T-helper 2 cell treated with Interferon-gamma antibody and Interleukin-4, amounts not matched to agents 5 μg/mL and 100 μg/mL, for 36 hours (primary cell): ENCODE measurements around the gene SPRTN.
A peak's percentile ranks its signal among the peaks of the same experiment; 100 is the strongest.

Experiments
- DNase-seq: peaks from one replicate; pipeline ENCODE4 v3.0.0; 2021; ENCODE audit warnings: low spot score
- H3K27ac Mint-ChIP-seq: one replicate; pipeline ENCODE4 v1.8.0; 2021; ENCODE audit warnings: mild to moderate bottlenecking, mixed read lengths
- H3K27me3 Mint-ChIP-seq: one replicate; pipeline ENCODE4 v1.8.0; 2021; ENCODE audit warnings: low read depth, mixed read lengths
- H3K36me3 Mint-ChIP-seq: one replicate; pipeline ENCODE4 v1.8.0; 2021; ENCODE audit warnings: low read depth, mixed read lengths
- H3K4me1 Mint-ChIP-seq: one replicate; pipeline ENCODE4 v1.8.0; 2021; ENCODE audit warnings: low read depth, mixed read lengths
- H3K4me3 Mint-ChIP-seq: one replicate; pipeline ENCODE4 v1.8.0; 2022; ENCODE audit warnings: mild to moderate bottlenecking, moderate library complexity, mixed read lengths
- H3K9me3 Mint-ChIP-seq: one replicate; pipeline ENCODE4 v1.8.0; 2021; ENCODE audit warnings: mixed read lengths

The SPRTN gene

DNA sequence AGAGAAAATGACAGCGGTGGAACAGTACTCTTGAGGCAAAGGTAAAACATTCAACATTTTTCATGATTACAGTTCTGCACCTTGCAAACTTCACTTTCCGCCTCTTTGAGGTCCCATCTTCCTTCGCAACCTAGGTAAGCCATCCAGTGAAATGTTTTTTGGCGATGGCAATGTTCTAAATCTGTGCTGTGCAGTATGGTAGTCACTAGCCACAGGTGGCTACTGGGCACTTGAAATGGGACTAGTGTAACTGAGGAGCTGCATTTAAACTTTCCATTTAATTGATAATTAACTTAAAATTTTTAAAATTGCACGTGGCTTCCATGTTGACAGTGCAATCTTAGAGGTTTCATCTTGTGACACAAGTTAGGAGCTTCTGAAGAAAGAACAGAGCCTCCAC is 13.4 kb upstream of the SPRTN start:
- Mint-ChIP-seq H3K9me3 (no peaks in the 10 kb centered on the region), H3K27ac (no peak overlapping the region), H3K27me3 (peaks cover 4% of the 10 kb centered on the region)

GRCh38 chr1:231326248-231326647 is 11.8 kb upstream of the SPRTN start:
- Mint-ChIP-seq H3K4me1 (peaks cover 3% of the 10 kb centered on the region), H3K4me3 (no peak overlapping the region), H3K27me3 (peaks cover 4% of the 10 kb centered on the region), H3K9me3 (no peaks in the 10 kb centered on the region), H3K36me3 (peaks cover under 1% of the 10 kb centered on the region), H3K27ac (no peak overlapping the region)
- no peak for DNase-seq

More for the DNA sequence above, 13.4 kb upstream of the SPRTN start:
- Mint-ChIP-seq H3K4me3 (no peak overlapping the region), H3K4me1 (peaks cover 3% of the 10 kb centered on the region), H3K36me3 (no peaks in the 10 kb centered on the region)
- no peak for DNase-seq

GRCh38 chr1:231327617-231328016 is 10.5 kb upstream of the SPRTN start:
- Mint-ChIP-seq H3K4me1 (peaks cover 4% of the 10 kb centered on the region), H3K4me3 (no peak overlapping the region), H3K27me3 (peaks cover 4% of the 10 kb centered on the region), H3K9me3 (no peaks in the 10 kb centered on the region), H3K36me3 (peaks cover 8% of the 10 kb centered on the region), H3K27ac (no peak overlapping the region)
- no peak for DNase-seq

DNA sequence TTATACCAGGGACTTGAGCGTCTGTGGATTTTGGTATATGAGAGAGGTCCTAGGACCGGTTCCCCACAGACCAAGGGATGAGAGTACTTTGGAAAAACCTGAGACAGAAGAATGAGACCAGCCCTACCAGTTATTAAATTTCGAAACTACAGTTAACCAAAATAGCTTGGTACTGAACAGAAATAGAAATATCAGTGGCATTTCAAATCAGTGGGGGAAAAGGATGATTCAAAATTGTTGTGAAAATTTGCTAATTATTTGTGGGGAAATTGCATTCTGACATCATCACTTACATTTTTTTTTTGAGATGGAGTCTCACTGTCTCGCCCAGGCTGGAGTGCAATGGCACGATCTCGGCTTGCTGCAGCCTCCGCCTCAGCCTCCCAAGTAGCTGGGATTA is 8.6 kb upstream of the SPRTN start:
- Mint-ChIP-seq H3K4me1 (peaks cover 17% of the 10 kb centered on the region), H3K36me3 (peaks cover 18% of the 10 kb centered on the region), H3K27me3 (peaks cover 4% of the 10 kb centered on the region), H3K9me3 (no peaks in the 10 kb centered on the region), H3K4me3 (no peak overlapping the region), H3K27ac (no peak overlapping the region)
- no peak for DNase-seq

GRCh38 chr1:231332761-231333160 is 5.3 kb upstream of the SPRTN start:
- no peak overlapping the region for H3K27ac Mint-ChIP-seq
- H3K9me3 Mint-ChIP-seq, result no peaks in the 10 kb centered on the region
- H3K4me3 Mint-ChIP-seq, result no peak overlapping the region
- no peak for DNase-seq
- H3K4me1 Mint-ChIP-seq, result peaks cover 32% of the 10 kb centered on the region
- H3K27me3 Mint-ChIP-seq, result peaks cover 2% of the 10 kb centered on the region
- peaks cover 34% of the 10 kb centered on the region for H3K36me3 Mint-ChIP-seq

DNA sequence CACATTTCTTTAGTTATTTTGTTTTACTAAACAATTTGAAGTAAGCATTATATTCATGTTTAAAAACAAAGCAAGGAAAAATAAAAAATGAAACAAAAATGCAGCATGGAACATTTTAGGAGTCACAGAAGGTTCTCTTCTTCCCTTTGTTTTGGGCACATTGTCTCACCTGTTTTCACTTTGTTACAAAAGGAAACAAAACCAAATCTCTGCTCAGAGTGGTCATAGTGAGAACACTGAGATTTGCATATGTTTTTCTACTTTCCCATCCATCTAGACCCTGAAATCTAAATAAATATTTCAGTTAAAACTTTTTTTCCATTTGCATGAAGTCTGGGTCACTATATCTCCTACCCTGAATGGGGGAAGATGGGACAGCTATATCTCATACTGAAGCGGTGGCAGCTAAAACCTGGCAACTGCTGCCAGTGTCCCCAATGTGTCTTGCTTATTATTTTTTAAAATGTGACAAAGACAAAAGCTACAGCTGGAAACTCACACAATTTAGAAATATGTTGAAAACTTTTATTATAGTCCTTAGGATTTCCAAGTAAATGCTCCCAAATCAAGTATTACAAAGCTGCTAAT is 3.9 kb upstream of the SPRTN start:
- H3K4me3 Mint-ChIP-seq, result peak overlapping the region; percentile 66
- H3K4me1 Mint-ChIP-seq, result peaks cover 33% of the 10 kb centered on the region
- peaks cover 37% of the 10 kb centered on the region for H3K36me3 Mint-ChIP-seq
- no peaks in the 10 kb centered on the region for H3K9me3 Mint-ChIP-seq
- H3K27ac Mint-ChIP-seq, result no peak overlapping the region
- H3K27me3 Mint-ChIP-seq, result peaks cover 3% of the 10 kb centered on the region
- no peak for DNase-seq

DNA sequence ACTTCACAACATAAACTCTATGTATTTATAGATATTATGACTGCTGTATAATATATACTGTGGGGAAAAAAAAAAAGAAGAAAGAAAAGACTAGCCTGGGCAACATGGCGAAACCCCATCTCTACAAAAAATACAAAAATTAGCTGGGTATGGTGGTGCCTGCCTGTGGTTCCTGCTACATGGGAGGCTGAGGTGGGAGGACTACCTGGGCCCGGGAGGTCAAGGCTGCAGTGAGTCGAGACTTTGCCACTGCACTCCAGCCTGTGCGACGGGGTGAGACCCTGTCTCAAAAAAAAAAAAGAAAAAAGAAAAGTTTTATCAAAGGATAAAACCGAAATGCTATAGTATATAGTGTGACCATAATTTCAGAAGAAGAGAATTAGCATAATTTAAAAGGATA is 3.1 kb upstream of the SPRTN start:
- no peak overlapping the region for H3K27ac Mint-ChIP-seq
- H3K4me3 Mint-ChIP-seq, result peak overlapping the region; percentile 66
- DNase-seq, result no peak
- H3K9me3 Mint-ChIP-seq, result no peaks in the 10 kb centered on the region
- peaks cover 3% of the 10 kb centered on the region for H3K27me3 Mint-ChIP-seq
- peaks cover 38% of the 10 kb centered on the region for H3K4me1 Mint-ChIP-seq
- peaks cover 39% of the 10 kb centered on the region for H3K36me3 Mint-ChIP-seq

GRCh38 chr1:231335663-231336602 is 2.2 kb upstream of the SPRTN start:
- peak overlapping the region; percentile 50 for H3K27ac Mint-ChIP-seq
- H3K4me3 Mint-ChIP-seq, result peak overlapping the region; percentile 100
- H3K36me3 Mint-ChIP-seq, result peaks cover 45% of the 10 kb centered on the region
- no peak for DNase-seq
- H3K27me3 Mint-ChIP-seq, result peaks cover 3% of the 10 kb centered on the region
- H3K9me3 Mint-ChIP-seq, result no peaks in the 10 kb centered on the region
- H3K4me1 Mint-ChIP-seq, result peaks cover 45% of the 10 kb centered on the region

- peaks cover 3% of the 10 kb centered on the region for H3K27me3 Mint-ChIP-seq
- H3K4me3 Mint-ChIP-seq, result peak overlapping the region; percentile 100
- peaks cover 46% of the 10 kb centered on the region for H3K4me1 Mint-ChIP-seq
- peak overlapping the region; percentile 99 for H3K27ac Mint-ChIP-seq
- H3K9me3 Mint-ChIP-seq, result no peaks in the 10 kb centered on the region
- DNase-seq, result no peak
- H3K36me3 Mint-ChIP-seq, result peaks cover 45% of the 10 kb centered on the region
Measured at GRCh38 chr1:231337043-231337471, 1.0 kb upstream of the SPRTN start.

GRCh38 chr1:231337472-231338269 is 422 bp upstream of the SPRTN start, which contains the start of gene EXOC8:
Gene EXOC8 (minus strand): TSS chr1:231337852. CDS start chr1:231337745, 107 bp downstream.
- Mint-ChIP-seq H3K27ac (peak within 1 kb of the TSS; percentile 99), H3K36me3 (peaks cover 43% of the 10 kb centered on the region), H3K4me1 (peaks cover 44% of the 10 kb centered on the region), H3K27me3 (peaks cover 3% of the 10 kb centered on the region), H3K9me3 (no peaks in the 10 kb centered on the region), H3K4me3 (peak within 1 kb of the TSS; percentile 100)
- peak; percentile 97 for DNase-seq

DNA sequence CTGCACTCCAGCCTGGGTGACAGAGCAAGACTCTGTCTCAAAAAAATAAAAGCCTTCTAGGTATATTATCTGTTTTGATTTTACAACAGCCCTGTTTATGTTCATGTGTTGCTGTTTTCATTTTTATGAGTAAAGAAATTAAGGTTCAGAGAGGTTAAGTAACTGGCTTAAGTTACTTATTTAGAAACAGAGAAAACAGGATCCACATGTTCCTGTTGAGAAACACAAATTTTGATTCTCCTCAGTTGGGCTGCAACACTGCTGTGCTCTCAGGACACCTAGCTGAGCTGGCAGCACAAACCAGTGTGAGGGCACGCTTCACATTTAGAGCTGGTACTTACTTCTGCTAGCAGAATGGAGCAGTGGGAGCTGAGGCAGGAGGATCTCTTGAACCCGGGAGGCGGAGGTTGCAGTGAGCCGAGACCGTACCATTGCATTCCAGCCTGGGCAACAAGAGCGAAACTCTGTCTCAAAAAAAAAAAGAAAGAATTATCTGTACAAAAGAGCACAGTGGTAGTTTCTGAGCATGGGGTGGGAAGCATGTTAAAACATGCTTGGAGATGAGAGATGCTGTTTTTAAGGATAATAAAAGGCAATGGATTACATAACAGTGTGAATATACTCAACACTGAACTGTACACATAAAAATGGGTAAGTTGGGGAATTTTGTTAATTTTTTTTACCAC is 2.4 kb downstream of the SPRTN start:
- Mint-ChIP-seq H3K36me3 (peaks cover 39% of the 10 kb centered on the region), H3K4me1 (peaks cover 34% of the 10 kb centered on the region), H3K27ac (no peak overlapping the region), H3K27me3 (peaks cover 3% of the 10 kb centered on the region), H3K4me3 (no peak overlapping the region), H3K9me3 (no peaks in the 10 kb centered on the region)
- DNase-seq, result no peak

- H3K4me3 Mint-ChIP-seq, result no peak overlapping the region
- no peaks in the 10 kb centered on the region for H3K27me3 Mint-ChIP-seq
- H3K9me3 Mint-ChIP-seq, result no peaks in the 10 kb centered on the region
- peaks cover 31% of the 10 kb centered on the region for H3K36me3 Mint-ChIP-seq
- H3K27ac Mint-ChIP-seq, result no peak overlapping the region
- DNase-seq, result no peak
- peaks cover 3% of the 10 kb centered on the region for H3K4me1 Mint-ChIP-seq
Measured at GRCh38 chr1:231347961-231348360, 9.9 kb downstream of the SPRTN start.

DNA sequence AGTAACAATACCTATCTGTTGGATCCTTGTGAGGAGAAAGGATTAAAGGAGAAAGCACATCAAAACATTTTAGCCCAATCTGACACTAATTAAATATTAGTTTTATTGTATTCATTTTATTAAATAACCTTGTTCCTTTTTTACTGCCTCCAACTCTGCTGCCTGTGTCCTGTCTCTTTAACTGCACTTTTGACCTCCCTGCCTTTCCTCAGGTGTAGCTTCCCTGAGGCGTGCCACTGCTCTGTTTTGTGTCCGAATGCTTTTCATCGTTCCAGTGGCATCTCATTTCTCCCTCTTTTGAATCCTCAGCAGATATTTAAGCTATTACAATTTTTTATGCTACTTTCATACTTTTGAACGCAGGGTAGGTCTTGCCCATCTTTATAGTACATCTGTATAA is 10.3 kb downstream of the SPRTN start:
- Mint-ChIP-seq H3K4me1 (peaks cover under 1% of the 10 kb centered on the region), H3K27ac (no peak overlapping the region), H3K27me3 (no peaks in the 10 kb centered on the region), H3K36me3 (peaks cover 33% of the 10 kb centered on the region), H3K9me3 (no peaks in the 10 kb centered on the region), H3K4me3 (no peak overlapping the region)
- DNase-seq, result no peak
